ENCODE measurements around the gene COPZ2.

Gene COPZ2

GRCh38 chr17:48044851-48045250 lies 7.3 kb upstream of the COPZ2 start:
- H2AFZ ChIP-seq (ENCODE audit: low read length), result no peak overlapping the region
- no peaks in the 10 kb centered on the region for H3K27me3 ChIP-seq (ENCODE audit: insufficient read depth, low read length, poor library complexity, severe bottlenecking)
- no peak overlapping the region for H3K4me2 ChIP-seq (ENCODE audit: low read depth, low read length, poor library complexity, severe bottlenecking)
- no peak overlapping the region for H3K9ac ChIP-seq (ENCODE audit: low read depth, low read length, poor library complexity, severe bottlenecking)
- TF ChIP-seq EZH2phosphoT487 (IDR thresholded peaks at IDR 0.05; ENCODE audit: borderline replicate concordance) (no peak), CTCF (conservative IDR thresholded peaks at IDR 0.05; ENCODE audit: low read length) (no peak)
- 0 out of 2 replicates have a peak, but pooled peaks cover 2% of the 10 kb centered on the region for H3F3A ChIP-seq (ENCODE audit: low read depth)
- no peaks in the 10 kb centered on the region for H3K36me3 ChIP-seq (ENCODE audit: insufficient read depth, low read length)
- H3K4me3 ChIP-seq (ENCODE audit: low read length, poor library complexity, severe bottlenecking), result no peak overlapping the region
- H3K79me2 ChIP-seq (ENCODE audit: insufficient read depth, low read length), result peaks cover 38% of the 10 kb centered on the region
- H3K9me3 ChIP-seq (ENCODE audit: insufficient read depth, low read depth, low read length), result no peaks in the 10 kb centered on the region
- H3K9me2 ChIP-seq (replicated peaks; ENCODE audit: low read depth, low read length), result no peaks in the 10 kb centered on the region
- peaks cover 31% of the 10 kb centered on the region for H3K4me1 ChIP-seq (ENCODE audit: insufficient read depth, low read length, poor library complexity, severe bottlenecking)
- peaks cover 9% of the 10 kb centered on the region for H4K20me1 ChIP-seq (ENCODE audit: insufficient read depth, low read length, poor library complexity, severe bottlenecking)

GRCh38 chr17:48043176-48043575 lies 5.6 kb upstream of the COPZ2 start:
- no peaks in the 10 kb centered on the region for H3K9me2 ChIP-seq (replicated peaks; ENCODE audit: low read depth, low read length)
- H3K9ac ChIP-seq (ENCODE audit: low read depth, low read length, poor library complexity, severe bottlenecking), result no peak overlapping the region
- H2AFZ ChIP-seq (ENCODE audit: low read length), result no peak overlapping the region
- H3K4me1 ChIP-seq (ENCODE audit: insufficient read depth, low read length, poor library complexity, severe bottlenecking), result peaks cover 27% of the 10 kb centered on the region
- 0 out of 2 replicates have a peak, but pooled peaks cover 2% of the 10 kb centered on the region for H3F3A ChIP-seq (ENCODE audit: low read depth)
- H3K79me2 ChIP-seq (ENCODE audit: insufficient read depth, low read length), result peaks cover 26% of the 10 kb centered on the region
- TF ChIP-seq EZH2phosphoT487 (IDR thresholded peaks at IDR 0.05; ENCODE audit: borderline replicate concordance) (no peak), CTCF (conservative IDR thresholded peaks at IDR 0.05; ENCODE audit: low read length) (no peak)
- no peaks in the 10 kb centered on the region for H4K20me1 ChIP-seq (ENCODE audit: insufficient read depth, low read length, poor library complexity, severe bottlenecking)
- no peaks in the 10 kb centered on the region for H3K27me3 ChIP-seq (ENCODE audit: insufficient read depth, low read length, poor library complexity, severe bottlenecking)
- no peaks in the 10 kb centered on the region for H3K36me3 ChIP-seq (ENCODE audit: insufficient read depth, low read length)
- no peak overlapping the region for H3K4me3 ChIP-seq (ENCODE audit: low read length, poor library complexity, severe bottlenecking)
- H3K4me2 ChIP-seq (ENCODE audit: low read depth, low read length, poor library complexity, severe bottlenecking), result no peak overlapping the region
- no peaks in the 10 kb centered on the region for H3K9me3 ChIP-seq (ENCODE audit: insufficient read depth, low read depth, low read length)

- Histone ChIP-seq H3K4me3 (ENCODE audit: low read length, poor library complexity, severe bottlenecking) (no peak overlapping the region), H3K27me3 (ENCODE audit: insufficient read depth, low read length, poor library complexity, severe bottlenecking) (no peaks in the 10 kb centered on the region), H2AFZ (ENCODE audit: low read length) (no peak overlapping the region), H3K9ac (ENCODE audit: low read depth, low read length, poor library complexity, severe bottlenecking) (no peak overlapping the region), H3K9me3 (ENCODE audit: insufficient read depth, low read depth, low read length) (no peaks in the 10 kb centered on the region), H3K4me2 (ENCODE audit: low read depth, low read length, poor library complexity, severe bottlenecking) (no peak overlapping the region), H3K4me1 (ENCODE audit: insufficient read depth, low read length, poor library complexity, severe bottlenecking) (peaks cover 14% of the 10 kb centered on the region), H3K79me2 (ENCODE audit: insufficient read depth, low read length) (no peaks in the 10 kb centered on the region), H3K9me2 (replicated peaks; ENCODE audit: low read depth, low read length) (no peaks in the 10 kb centered on the region), H3F3A (ENCODE audit: low read depth) (0 out of 2 replicates have a peak, but pooled peaks cover 2% of the 10 kb centered on the region), H3K36me3 (ENCODE audit: insufficient read depth, low read length) (no peaks in the 10 kb centered on the region), H4K20me1 (ENCODE audit: insufficient read depth, low read length, poor library complexity, severe bottlenecking) (no peaks in the 10 kb centered on the region)
- TF ChIP-seq CTCF (conservative IDR thresholded peaks at IDR 0.05; ENCODE audit: low read length) (no peak), EZH2phosphoT487 (IDR thresholded peaks at IDR 0.05; ENCODE audit: borderline replicate concordance) (no peak)
Measured at GRCh38 chr17:48038687-48039086, 1.1 kb upstream of the COPZ2 start.

All from Loucy (cell line).